ENCODE measurements around the gene RASGEF1C. TPM values are rescaled to one million over a fixed set of nuclear protein-coding genes. Genes with fewer than 3 reads are reported as not detected.

The RASGEF1C gene
- total and polyA plus RNA-seq, 2 of the 13 experiments (the other 11 are each of a cell fraction or from before 2014, with no cell fraction given), result not detected

DNA sequence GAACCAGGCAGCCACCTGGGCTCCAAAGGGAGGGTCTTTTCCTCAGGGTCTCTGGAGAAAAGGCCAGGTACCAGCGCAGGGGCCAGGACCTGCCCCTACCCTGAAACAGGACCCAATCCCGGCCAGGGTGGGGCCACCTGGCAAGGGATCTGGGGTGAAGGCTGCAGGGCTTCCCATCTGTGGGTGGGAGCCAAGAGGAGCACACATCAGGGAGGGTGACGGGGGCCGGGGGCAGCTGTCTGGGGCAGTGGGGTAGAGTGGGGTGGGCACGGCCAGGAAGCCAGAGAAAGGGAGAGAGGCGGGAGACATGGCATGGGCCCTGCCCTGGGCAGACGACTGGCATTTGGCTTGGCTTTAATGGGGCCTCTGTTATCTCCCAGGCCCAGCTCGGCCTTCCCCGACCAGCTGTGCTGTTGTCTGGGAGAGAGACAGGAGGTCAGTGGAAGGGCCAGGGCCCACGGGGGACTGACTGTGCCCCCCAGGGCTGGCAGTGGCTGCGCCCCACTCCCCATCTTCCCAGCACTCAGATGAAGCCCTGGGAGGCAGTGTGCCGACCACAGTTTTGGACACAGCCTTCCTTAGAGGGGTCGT lies 80.2 kb downstream of the RASGEF1C start (continued):
- TF ChIP-seq ZNF562 (CRISPR knock-in tag; IDR thresholded peaks at IDR 0.05; ENCODE audit: borderline replicate concordance) (no peak), ZFP37 (CRISPR knock-in tag; IDR thresholded peaks at IDR 0.05; ENCODE audit: borderline replicate concordance) (no peak)
- TF ChIP-seq, protein P1, sequence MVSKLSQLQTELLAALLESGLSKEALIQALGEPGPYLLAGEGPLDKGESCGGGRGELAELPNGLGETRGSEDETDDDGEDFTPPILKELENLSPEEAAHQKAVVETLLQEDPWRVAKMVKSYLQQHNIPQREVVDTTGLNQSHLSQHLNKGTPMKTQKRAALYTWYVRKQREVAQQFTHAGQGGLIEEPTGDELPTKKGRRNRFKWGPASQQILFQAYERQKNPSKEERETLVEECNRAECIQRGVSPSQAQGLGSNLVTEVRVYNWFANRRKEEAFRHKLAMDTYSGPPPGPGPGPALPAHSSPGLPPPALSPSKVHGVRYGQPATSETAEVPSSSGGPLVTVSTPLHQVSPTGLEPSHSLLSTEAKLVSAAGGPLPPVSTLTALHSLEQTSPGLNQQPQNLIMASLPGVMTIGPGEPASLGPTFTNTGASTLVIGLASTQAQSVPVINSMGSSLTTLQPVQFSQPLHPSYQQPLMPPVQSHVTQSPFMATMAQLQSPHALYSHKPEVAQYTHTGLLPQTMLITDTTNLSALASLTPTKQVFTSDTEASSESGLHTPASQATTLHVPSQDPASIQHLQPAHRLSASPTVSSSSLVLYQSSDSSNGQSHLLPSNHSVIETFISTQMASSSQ (IDR thresholded peaks at IDR 0.05; ENCODE audit: low read depth), result no peak
- TF ChIP-seq, protein P1 (CRISPR knock-in tag; IDR thresholded peaks at IDR 0.05; ENCODE audit: borderline replicate concordance), result no peak

DNA sequence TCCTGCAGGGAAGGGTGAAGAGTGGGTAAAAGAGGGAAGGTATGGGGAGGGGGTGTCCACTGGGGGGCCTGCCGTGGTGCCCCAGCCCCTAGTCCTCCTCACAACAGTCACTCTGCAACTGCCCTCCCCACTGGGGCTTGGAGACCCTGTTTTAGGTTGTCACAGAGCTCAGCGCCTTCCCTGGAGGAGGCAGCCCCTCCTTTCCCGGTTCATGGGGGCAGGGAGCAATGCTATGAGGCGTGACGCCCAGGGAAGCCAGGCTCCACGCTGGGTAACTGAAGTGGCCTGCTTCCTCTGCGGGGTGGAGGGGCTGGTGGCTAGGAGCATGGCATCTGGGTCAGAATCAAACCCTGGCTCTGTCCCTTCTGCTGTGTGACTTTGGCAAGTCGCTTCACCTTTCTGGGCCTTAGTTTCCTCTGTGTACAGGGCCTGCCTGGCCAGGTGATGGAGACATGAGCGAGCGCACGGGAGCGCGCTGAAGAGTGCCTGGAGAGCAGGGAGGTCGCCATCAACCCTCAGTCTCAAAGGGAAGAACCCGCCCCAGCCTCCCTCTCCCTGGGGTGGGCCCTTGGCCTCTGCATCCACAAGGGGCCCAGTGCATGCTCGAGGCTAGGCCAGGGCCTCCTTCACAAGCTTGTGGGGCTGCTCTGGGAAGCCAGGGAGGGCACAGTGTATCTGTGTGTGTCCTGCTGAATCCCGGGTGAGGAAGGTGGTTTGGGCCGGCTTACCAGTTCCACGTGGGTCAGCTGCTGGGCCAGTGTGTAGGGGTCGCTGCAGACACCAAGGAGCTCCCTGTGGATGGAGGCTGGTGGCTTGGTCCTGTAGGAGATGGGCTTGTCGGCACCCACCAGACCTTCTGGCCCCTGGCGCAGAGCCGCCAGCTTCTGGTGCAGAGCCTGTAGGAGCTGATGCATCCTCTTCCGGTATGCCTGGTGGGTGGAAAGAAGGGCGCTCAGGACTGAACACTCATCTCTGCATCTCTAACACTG lies 81.0 kb downstream of the RASGEF1C start:
- Histone ChIP-seq H3K27me3 (ENCODE audit: control insufficient read depth in 1 of 2, insufficient read depth in 2 of 2, low read length in 2 of 2) (peaks cover 10 to 63% of the 10 kb centered on the region in 2 experiments), H3K79me2 (ENCODE audit: insufficient read depth, low read length) (no peaks in the 10 kb centered on the region)
- CTCF ChIA-PET (ENCODE audit: low intra/inter-chr PET ratio, low total read pairs), result interaction anchor here (0.8 to 1.0 kb wide), 2 partner anchors 81 to 343 kb away, joined by 3 to 4 read pairs; partner anchors contain the start of gene RASGEF1C

More for the DNA sequence above, 81.0 kb downstream of the RASGEF1C start:
- intact Hi-C loops (cut with micrococcal nuclease; ENCODE audit: unreplicated experiment) (loop anchor here (10.0 kb wide), 2 partner anchors 77 to 197 kb away; partner anchors contain the start of gene RASGEF1C), in situ Hi-C loops (cut with HindIII; ENCODE audit: extremely low pct_ligation_motif_present, low pct_unique_long_range_greater_than_20kb) (no loop called here)
- Histone ChIP-seq H3K4me2 (ENCODE audit: low read depth, low read length) (no peak overlapping the region), H3K9ac (ENCODE audit: insufficient read depth, low read depth, low read length) (no peak overlapping the region), H3K36me3 (replicated peaks in 1 of 2; ENCODE audit: control insufficient read depth in 1 of 2, insufficient read depth in 2 of 2, low read length in 2 of 2) (no peaks in the 10 kb centered on the region), H3K4me1 (ENCODE audit: insufficient read depth, low read length) (no peaks in the 10 kb centered on the region), H2AFZ (ENCODE audit: low read length) (no peak overlapping the region), H4K20me1 (ENCODE audit: insufficient read depth, low read length) (no peaks in the 10 kb centered on the region), H3K4me3 (replicated peaks in 1 of 3; ENCODE audit: insufficient read depth in 1 of 3, low read depth in 2 of 3, low read length in 3 of 3) (no peak overlapping the region), H3K27ac (ENCODE audit: extremely low read length, insufficient read depth, low read length) (no peak overlapping the region), H3K9me3 (ENCODE audit: low read length) (no peaks in the 10 kb centered on the region)
- FAIRE-seq (no peak), ATAC-seq (peak; percentile 23), DNase-seq (ENCODE audit: low spot score) (no peak)
- 20% methylated on average over 3 of the region's 25 CpGs for WGBS (ENCODE audit: low lambda C conversion rate)
- BruUV-seq (replicated peaks), result no TSS peak
- POLR2A ChIA-PET, result no interaction called here
- TF ChIP-seq SRSF9 (IDR thresholded peaks at IDR 0.05; ENCODE audit: borderline replicate concordance, insufficient read depth, low read depth, low read length, poor library complexity, severe bottlenecking) (no peak), ZNF768 (CRISPR knock-in tag; IDR thresholded peaks at IDR 0.05) (peak; percentile 84)
